Type B pancreatic cell (in vitro differentiated cells): Measurements from ENCODE around the gene MERTK. TPM values are rescaled to one million over a fixed set of nuclear protein-coding genes. Genes with fewer than 3 reads are reported as not detected.
"Not testable (repeated sequence)": the region's sequence is repeated elsewhere in the genome, so short reads cannot be mapped to it uniquely, and the experiment has no call there.

Experiments used
- DNase-seq: peaks from one replicate; pipeline ENCODE4 v3.0.0; 2021; ENCODE audit warnings: mixed read lengths; ENCODE audit not compliant: unreplicated experiment; ENCODE audit errors: extremely low spot score
- H3K27ac Mint-ChIP-seq: 2 replicates; pipeline ENCODE4 v1.8.0; 2021; ENCODE audit warnings: mild to moderate bottlenecking, mixed read lengths
- H3K27me3 Mint-ChIP-seq: 2 replicates; pipeline ENCODE4 v1.8.0; 2021; ENCODE audit warnings: mixed read lengths
- H3K36me3 Mint-ChIP-seq: 2 replicates; pipeline ENCODE4 v1.8.0; 2021; ENCODE audit warnings: mixed read lengths
- H3K4me1 Mint-ChIP-seq: one replicate; pipeline ENCODE4 v1.8.0; 2021; ENCODE audit warnings: mixed read lengths; ENCODE audit not compliant: unreplicated experiment
- H3K4me3 Mint-ChIP-seq: 2 replicates; pipeline ENCODE4 v1.8.0; 2021; ENCODE audit warnings: mild to moderate bottlenecking, mixed read lengths
- H3K9me3 Mint-ChIP-seq: 2 replicates; pipeline ENCODE4 v1.8.0; 2021; ENCODE audit warnings: mixed read lengths
- CTCF ChIP-seq: fragments of 200-600 bp; sonication (generic); conservative IDR thresholded peaks from 2 replicates; pipeline ENCODE4 v1.5.0; 2021; ENCODE audit warnings: antibody characterized with exemption, mild to moderate bottlenecking
- long read RNA-seq: library from polyadenylated mRNA; unstranded; transcript quantifications from one replicate; pipeline ENCODE4 v2.0.0, GENCODE V29; 2020
- total RNA-seq: library from RNA; stranded (reverse); gene quantifications from 2 replicates; pipeline ENCODE4 v1.2.1, GENCODE V29; 2021; ENCODE audit warnings: low replicate concordance

The MERTK gene
- total RNA-seq = 25.7 and 48.4 TPM in 2 replicates
- long read RNA-seq, transcript MERTK-201 (19 exons, 3,954 nt) = major isoform, 31 of 79 reads
- long read RNA-seq, partial matches to known transcripts = 24 of 79 reads
- long read RNA-seq, other reads (novel, unspliced or antisense) = 24 of 79 reads

DNA sequence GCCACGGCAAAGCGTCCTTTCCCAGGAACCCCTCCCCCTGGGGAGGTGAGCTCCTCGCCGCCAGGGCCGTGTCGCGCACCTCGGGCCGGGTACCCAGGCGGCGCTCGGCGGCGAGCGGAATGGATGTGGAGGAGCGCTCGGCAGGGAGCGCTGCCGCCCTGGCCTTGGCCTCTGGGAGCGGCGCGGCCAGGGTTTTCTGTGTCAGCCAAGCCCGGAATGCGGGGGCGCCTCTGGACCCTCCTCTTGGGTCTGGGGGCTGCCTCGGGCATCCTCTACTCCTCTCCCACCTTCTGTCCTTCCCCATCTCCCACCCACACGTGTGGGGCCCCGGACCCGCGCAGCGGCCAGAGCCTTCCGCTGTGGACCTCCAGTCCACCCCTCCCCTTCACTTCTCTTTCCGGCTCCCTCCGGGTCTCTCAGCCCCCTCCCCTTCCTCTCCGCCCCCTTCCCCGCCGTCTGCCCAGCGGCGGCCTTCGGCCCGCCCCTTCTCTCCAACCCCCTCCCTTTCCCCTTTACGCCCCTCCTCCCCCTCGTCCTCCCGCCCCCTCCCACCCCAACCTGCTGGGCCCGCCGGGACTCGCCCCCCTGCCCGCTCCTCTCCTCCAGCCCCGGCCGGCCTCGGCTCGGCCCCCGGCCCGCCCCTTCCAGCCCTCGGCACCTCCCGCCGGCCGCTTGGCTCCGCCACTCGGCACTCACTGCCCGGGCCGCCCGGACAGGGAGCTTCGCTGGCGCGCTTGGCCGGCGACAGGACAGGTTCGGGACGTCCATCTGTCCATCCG, at the start of gene MERTK:
MERTK (plus strand) TSS at position 684 of the 779 bp plus-strand sequence. CDS start 129 bp downstream, outside the sequence.
- DNase-seq = peak; percentile 91
- Mint-ChIP-seq H3K36me3 (peaks cover 3% of the 10 kb centered on the region), H3K27me3 (no peaks in the 10 kb centered on the region), H3K9me3 (no peaks in the 10 kb centered on the region), H3K4me3 (peak within 1 kb of the TSS; percentile 93), H3K27ac (peak within 1 kb of the TSS; percentile 81), H3K4me1 (peaks cover 21% of the 10 kb centered on the region)
- peak; percentile 68 for TF ChIP-seq CTCF

DNA sequence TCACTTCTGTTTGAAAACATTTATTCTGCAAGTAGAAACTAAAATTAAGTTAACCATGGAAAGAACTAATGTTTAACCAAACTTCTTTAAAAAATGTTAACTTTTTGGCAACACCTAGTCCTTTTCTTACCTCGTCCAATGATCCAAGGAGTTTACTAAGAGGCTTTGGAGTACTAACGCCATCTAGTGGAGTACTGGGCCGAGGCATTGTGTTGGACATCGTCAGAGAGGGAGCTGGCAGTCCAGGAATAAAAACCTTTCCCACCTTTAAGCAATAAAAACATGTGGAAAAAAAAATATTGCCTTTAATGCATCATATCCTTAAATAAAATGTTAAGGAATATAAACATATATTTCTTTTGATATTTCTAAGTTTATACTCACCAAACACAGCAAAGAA, 47.8 kb upstream of the MERTK start:
- not testable (repeated sequence) for H3K4me1 Mint-ChIP-seq, H3K27me3 Mint-ChIP-seq, H3K4me3 Mint-ChIP-seq, DNase-seq, H3K9me3 Mint-ChIP-seq, H3K27ac Mint-ChIP-seq
- H3K36me3 Mint-ChIP-seq = peaks cover 14% of the 10 kb centered on the region
- peak; percentile 71 for TF ChIP-seq CTCF

DNA sequence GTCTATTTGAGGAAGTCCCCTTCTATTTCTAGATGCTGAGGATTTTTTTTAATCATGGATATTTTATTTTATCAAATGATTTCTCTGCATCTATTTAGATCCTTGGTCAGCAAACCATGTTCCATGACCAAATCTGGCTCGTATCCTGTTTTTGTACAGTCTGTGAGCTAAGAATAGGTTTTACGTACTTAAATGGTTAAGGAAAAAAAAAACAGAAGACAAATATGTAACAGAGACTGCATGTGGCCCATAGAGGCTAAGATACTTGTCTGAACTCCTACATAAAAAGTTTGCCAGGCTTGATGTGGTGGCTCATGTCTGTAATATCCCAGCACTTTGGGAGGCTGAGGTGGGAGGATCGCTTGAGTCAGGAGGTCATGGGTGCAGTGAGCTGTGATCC, 45.9 kb upstream of the MERTK start:
- not testable (repeated sequence) for DNase-seq, H3K4me1 Mint-ChIP-seq, H3K4me3 Mint-ChIP-seq, H3K9me3 Mint-ChIP-seq, H3K27me3 Mint-ChIP-seq
- Mint-ChIP-seq H3K36me3 (peaks cover 14% of the 10 kb centered on the region), H3K27ac (peak overlapping the region; percentile 21)

GRCh38 chr2:111860005-111860404, 38.4 kb upstream of the MERTK start:
- DNase-seq, H3K9me3 Mint-ChIP-seq, H3K27me3 Mint-ChIP-seq, H3K4me1 Mint-ChIP-seq, H3K27ac Mint-ChIP-seq, H3K4me3 Mint-ChIP-seq: not testable (repeated sequence)
- peaks cover 18% of the 10 kb centered on the region for H3K36me3 Mint-ChIP-seq

DNA sequence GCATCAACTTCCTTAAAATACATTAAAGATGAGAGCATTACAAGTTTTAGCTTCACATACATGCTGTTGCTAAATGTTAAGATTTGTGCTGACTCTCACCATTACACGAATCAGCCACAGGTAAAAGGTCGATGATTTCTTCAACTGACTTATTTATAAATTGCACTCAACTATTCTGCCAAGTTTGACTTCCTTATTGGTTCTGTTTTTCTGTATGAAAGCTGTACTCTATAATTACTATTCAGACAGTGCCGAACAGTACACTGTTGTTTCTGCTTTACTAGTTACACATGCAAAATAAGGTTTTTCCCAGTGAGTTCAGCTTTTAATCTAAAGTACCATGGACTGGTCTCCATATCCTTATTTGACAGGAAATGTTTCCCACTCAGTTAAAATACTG, 33.3 kb upstream of the MERTK start:
- not testable (repeated sequence) for H3K27ac Mint-ChIP-seq, H3K4me3 Mint-ChIP-seq

DNA sequence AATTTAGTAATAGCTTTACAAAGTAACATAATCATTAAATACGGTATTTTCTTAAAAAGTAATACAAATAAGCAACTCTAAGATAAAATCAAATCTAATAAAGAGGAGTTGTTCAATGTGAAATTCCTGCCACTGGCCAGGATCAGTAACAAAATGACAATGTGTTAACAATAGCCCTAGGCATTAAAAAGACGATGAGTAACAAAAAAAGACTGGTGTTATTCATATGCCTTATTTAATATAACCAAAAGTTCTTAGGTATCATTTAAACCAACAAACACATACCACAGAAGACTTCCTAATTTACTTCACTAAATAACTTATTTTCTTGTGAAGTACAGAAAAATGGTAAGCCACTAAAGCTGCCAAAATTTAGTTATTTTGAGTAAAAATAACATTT, 25.6 kb upstream of the MERTK start:
- not testable (repeated sequence) for DNase-seq, H3K27ac Mint-ChIP-seq, H3K4me3 Mint-ChIP-seq, H3K9me3 Mint-ChIP-seq, H3K4me1 Mint-ChIP-seq, H3K27me3 Mint-ChIP-seq
- peaks cover 23% of the 10 kb centered on the region for H3K36me3 Mint-ChIP-seq

More for the DNA sequence above, 33.3 kb upstream of the MERTK start:
- not testable (repeated sequence) for H3K4me1 Mint-ChIP-seq, H3K9me3 Mint-ChIP-seq, DNase-seq, H3K27me3 Mint-ChIP-seq
- H3K36me3 Mint-ChIP-seq = peaks cover 16% of the 10 kb centered on the region

DNA sequence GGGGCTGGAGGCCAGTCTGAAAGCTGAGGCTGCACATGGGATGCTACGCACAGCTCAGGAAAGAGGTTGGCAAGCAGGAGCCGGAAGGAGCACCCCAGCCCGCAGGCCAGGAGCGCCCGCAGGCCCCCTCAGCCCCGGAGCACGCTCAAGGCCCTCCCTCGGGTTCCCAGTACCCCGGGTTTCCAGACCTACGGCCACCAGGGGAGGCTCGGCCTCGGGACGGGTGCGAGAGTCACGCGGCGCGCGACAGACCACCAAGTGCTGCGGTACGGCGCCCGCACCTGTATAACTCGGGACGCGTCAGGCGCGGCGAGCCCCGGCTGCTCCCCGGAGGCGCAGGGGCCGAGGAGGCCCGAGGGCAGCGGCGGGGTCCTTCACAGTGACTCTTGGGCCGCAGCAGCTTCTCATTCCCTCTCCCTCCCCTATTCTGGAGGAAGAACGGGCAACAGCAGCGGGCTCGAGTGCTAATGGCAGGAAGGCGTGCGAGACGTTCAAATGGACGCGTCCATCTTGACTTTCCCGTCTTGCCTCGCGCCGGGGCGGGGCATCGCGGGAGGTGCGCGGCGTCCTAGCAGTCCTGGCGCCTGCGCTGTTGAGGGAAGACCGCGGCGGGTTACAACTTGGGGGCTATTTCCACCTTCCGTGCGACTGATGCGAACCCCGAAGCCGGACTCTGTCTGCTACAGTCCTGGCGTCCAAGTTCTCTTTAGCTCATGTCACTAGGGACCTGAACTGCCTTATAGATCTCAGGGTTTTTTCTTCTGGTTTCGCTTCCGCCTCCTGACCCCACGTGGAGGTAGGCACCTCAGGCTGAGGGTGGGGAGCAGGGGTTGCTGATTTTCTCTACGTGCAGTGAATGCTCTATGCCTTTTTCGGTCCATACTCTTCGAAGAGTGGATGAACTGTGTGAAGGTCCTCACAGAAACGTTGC, 14.5 kb upstream of the MERTK start, which contains the start of gene ANAPC1:
ANAPC1 (minus strand) TSS at position 533 of the 931 bp plus-strand sequence. CDS start 3,368 bp downstream, outside the sequence.
- H3K36me3 Mint-ChIP-seq = no peaks in the 10 kb centered on the region
- H3K4me3 Mint-ChIP-seq = peak within 1 kb of the TSS; percentile 94
- H3K4me1 Mint-ChIP-seq = peaks cover 10% of the 10 kb centered on the region
- H3K9me3 Mint-ChIP-seq = no peaks in the 10 kb centered on the region
- peak; percentile 90 for DNase-seq
- no peak for TF ChIP-seq CTCF
- H3K27me3 Mint-ChIP-seq = no peaks in the 10 kb centered on the region
- peak within 1 kb of the TSS; percentile 94 for H3K27ac Mint-ChIP-seq
